ENCODE results near the gene TIGD4. TPM values are rescaled to one million over a fixed set of nuclear protein-coding genes. Genes with fewer than 3 reads are reported as not detected.

TIGD4 gene
- total RNA-seq, 1 experiment from 2014 or later: 0.33 TPM

GRCh38 chr4:152822323-152822722, 42.8 kb upstream of the TIGD4 start:
- intact Hi-C loops (cut with micrococcal nuclease; ENCODE audit: unreplicated experiment): no loop called here
- no TSS peak for BruUV-seq (replicated peaks)
- DNase-seq (ENCODE audit: low read depth, low spot score) (no peak), ATAC-seq (no peak)
- H3K4me1 ChIP-seq (ENCODE audit: control insufficient read depth, insufficient read depth, low read length): no peaks in the 10 kb centered on the region
- no peaks in the 10 kb centered on the region for H3K36me3 ChIP-seq (ENCODE audit: control insufficient read depth, insufficient read depth, low read length)
- TF ChIP-seq SIN3A (IDR thresholded peaks at IDR 0.05; ENCODE audit: borderline replicate concordance, insufficient read depth, low read depth, low read length) (no peak), REST (IDR thresholded peaks at IDR 0.05; ENCODE audit: insufficient read depth in 1 of 2, low read depth in 2 of 2, low read length in 1 of 2) (no peak), CTCF (IDR thresholded peaks at IDR 0.05) (no peak), POLR2AphosphoS5 (IDR thresholded peaks at IDR 0.05; ENCODE audit: low read depth, low read length) (no peak), TCF7L2 (IDR thresholded peaks at IDR 0.05; ENCODE audit: low read depth, low read length) (no peak)
- CTCF ChIA-PET: no interaction called here
- POLR2A ChIA-PET: no interaction called here
- H3K27ac ChIP-seq (ENCODE audit: low read length): no peak overlapping the region
- H3K27me3 ChIP-seq (ENCODE audit: control insufficient read depth, insufficient read depth, low read length): no peaks in the 10 kb centered on the region
- H3K4me3 ChIP-seq (ENCODE audit: low read depth in 2 of 2, low read length in 2 of 2): no peak overlapping the region
- in situ Hi-C loops (cut with HindIII; ENCODE audit: low pct_unique_long_range_greater_than_20kb, low sequenced_read_pairs): no loop called here
- H3K9me3 ChIP-seq (ENCODE audit: control insufficient read depth, insufficient read depth, low read depth, low read length): no peaks in the 10 kb centered on the region

GRCh38 chr4:152820073-152820472, 40.5 kb upstream of the TIGD4 start:
- BruUV-seq (replicated peaks): no TSS peak
- ATAC-seq: no peak
- intact Hi-C loops (cut with micrococcal nuclease; ENCODE audit: unreplicated experiment): no loop called here

More at GRCh38 chr4:152820073-152820472, 40.5 kb upstream of the TIGD4 start:
- H3K4me1 ChIP-seq (ENCODE audit: control insufficient read depth, insufficient read depth, low read length): no peaks in the 10 kb centered on the region
- H3K36me3 ChIP-seq (ENCODE audit: control insufficient read depth, insufficient read depth, low read length): no peaks in the 10 kb centered on the region
- ChIA-PET POLR2A (no interaction called here), CTCF (interaction anchor here (0.6 kb wide), 1 partner anchor 427 kb away, joined by 7 read pairs; no protein-coding TSS in a partner anchor)
- TF ChIP-seq POLR2AphosphoS5 (IDR thresholded peaks at IDR 0.05; ENCODE audit: low read depth, low read length) (no peak), REST (IDR thresholded peaks at IDR 0.05; ENCODE audit: insufficient read depth in 1 of 2, low read depth in 2 of 2, low read length in 1 of 2) (no peak), SIN3A (IDR thresholded peaks at IDR 0.05; ENCODE audit: borderline replicate concordance, insufficient read depth, low read depth, low read length) (no peak), CTCF (IDR thresholded peaks at IDR 0.05) (no peak), TCF7L2 (IDR thresholded peaks at IDR 0.05; ENCODE audit: low read depth, low read length) (no peak)
- in situ Hi-C loops (cut with HindIII; ENCODE audit: low pct_unique_long_range_greater_than_20kb, low sequenced_read_pairs): no loop called here
- H3K27ac ChIP-seq (ENCODE audit: low read length): no peak overlapping the region
- DNase-seq (ENCODE audit: low read depth, low spot score): no peak
- H3K9me3 ChIP-seq (ENCODE audit: control insufficient read depth, insufficient read depth, low read depth, low read length): no peaks in the 10 kb centered on the region
- no peak overlapping the region for H3K4me3 ChIP-seq (ENCODE audit: low read depth in 2 of 2, low read length in 2 of 2)
- H3K27me3 ChIP-seq (ENCODE audit: control insufficient read depth, insufficient read depth, low read length): no peaks in the 10 kb centered on the region
